Mucosa of descending colon (tissue), 3 donors: Measurements from ENCODE around the gene TMEM208. TPM values are rescaled to one million over a fixed set of nuclear protein-coding genes. Genes with fewer than 3 reads are reported as not detected.

Experiments
- ATAC-seq: fragments of 200-7000 bp; cut with Tn5 transposase; one replicate; pipeline ENCODE4 v1.9.1; 2020; ENCODE audit warnings: mild to moderate bottlenecking, moderate library complexity
- DNase-seq, 3 donors: peaks; one replicate each; pipeline ENCODE4 v3.0.0-alpha.2; 2020
- H3K36me3 ChIP-seq: fragments of 200-600 bp; one replicate; pipeline ENCODE4 v1.8.0; 2021; ENCODE audit warnings: low read depth, mild to moderate bottlenecking
- H3K4me1 ChIP-seq: fragments of 200-600 bp; one replicate; pipeline ENCODE4 v1.8.0; 2021; ENCODE audit warnings: low read depth, mild to moderate bottlenecking
- H3K4me3 ChIP-seq: fragments of 200-600 bp; one replicate; pipeline ENCODE4 v1.8.0; 2021; ENCODE audit warnings: mild to moderate bottlenecking
- H3K9me3 ChIP-seq: fragments of 200-600 bp; one replicate; pipeline ENCODE4 v1.8.0; 2021; ENCODE audit warnings: mild to moderate bottlenecking
- CTCF ChIP-seq: fragments of 200-600 bp; IDR thresholded peaks from one replicate; pipeline ENCODE4 v1.8.0; 2022; ENCODE audit warnings: antibody characterized with exemption, mild to moderate bottlenecking
- intact Hi-C, 2 donors: fragments of 100-400 bp; cut with DNase I in 1 of 2; cut with micrococcal nuclease in 1 of 2; formaldehyde crosslinking; loops; one replicate each; pipeline versions ENCODE4 v1.11.0 to v1.11.1; 2022; cut with DNase I, micrococcal nuclease
- total RNA-seq, 3 donors: library from RNA; stranded (reverse); fragmentation: NEBNext Ultra II Directional in 2 of 3; extraction: Animal tissue kit (Norgen Biotek cat#: 25700) in 2 of 3; gene quantifications; one replicate each; pipeline versions ENCODE4 v1.2.1 to v1.2.4, GENCODE V29; 2021 to 2023
- donor health status: DM: no; HTN: no; CAD: no; lungs with moderate emphysema.
- donor health status: DM: no; HTN: no; CAD: no.
- donor health status: DM: no; HTN: yes; CAD: no.

TMEM208 gene
- total RNA-seq, 3 donors from 2014 or later: 30.8 to 39.6 (median 36.1) TPM

GRCh38 chr16:67238278-67238575 is 11.3 kb downstream of the TMEM208 start:
- no peak overlapping the region for H3K4me3 ChIP-seq
- ATAC-seq: no peak
- H3K4me1 ChIP-seq: peaks cover 26% of the 10 kb centered on the region
- no peak for DNase-seq
- TF ChIP-seq CTCF: no peak
- H3K9me3 ChIP-seq: no peaks in the 10 kb centered on the region
- intact Hi-C loops: no loop called here
- peaks cover 8% of the 10 kb centered on the region for H3K36me3 ChIP-seq

- peak in 2 of 3 donors; percentile 20 to 29 for DNase-seq
- ATAC-seq: no peak
- peaks cover 32% of the 10 kb centered on the region for H3K4me1 ChIP-seq
- no peak for TF ChIP-seq CTCF
- intact Hi-C loops: no loop called here
- H3K36me3 ChIP-seq: peaks cover 8% of the 10 kb centered on the region
- H3K4me3 ChIP-seq: no peak overlapping the region
- H3K9me3 ChIP-seq: no peaks in the 10 kb centered on the region
Observed at GRCh38 chr16:67238806-67239470, 12.0 kb downstream of the TMEM208 start.

- ATAC-seq: no peak
- peaks cover 47% of the 10 kb centered on the region for H3K4me1 ChIP-seq
- no peak for TF ChIP-seq CTCF
- intact Hi-C loops: no loop called here
- peaks cover 8% of the 10 kb centered on the region for H3K36me3 ChIP-seq
- peak in 2 of 3 donors; percentile 45 to 46 for DNase-seq
- no peak overlapping the region for H3K4me3 ChIP-seq
- no peaks in the 10 kb centered on the region for H3K9me3 ChIP-seq
Observed at GRCh38 chr16:67240506-67240905, 13.6 kb downstream of the TMEM208 start.

GRCh38 chr16:67241008-67241900 is 14.3 kb downstream of the TMEM208 start:
- DNase-seq: peak; percentile 79 to 85 (median 85)
- peak; percentile 65 for ATAC-seq
- Histone ChIP-seq H3K9me3 (no peaks in the 10 kb centered on the region), H3K4me3 (no peak overlapping the region), H3K36me3 (peaks cover 8% of the 10 kb centered on the region), H3K4me1 (peaks cover 54% of the 10 kb centered on the region)
- TF ChIP-seq CTCF: no peak
- intact Hi-C loops: no loop called here

- Histone ChIP-seq H3K4me3 (no peak overlapping the region), H3K36me3 (peaks cover 4% of the 10 kb centered on the region), H3K4me1 (peaks cover 54% of the 10 kb centered on the region), H3K9me3 (no peaks in the 10 kb centered on the region)
- intact Hi-C loops: no loop called here
- ATAC-seq (no peak), DNase-seq (peak in 2 of 3 donors; percentile 47 to 53)
- no peak for TF ChIP-seq CTCF
Observed at GRCh38 chr16:67242138-67242730, 15.3 kb downstream of the TMEM208 start.
